ENCODE results near the gene PSD2.
A peak's percentile ranks its signal among the peaks of the same experiment; 100 is the strongest.

The PSD2 gene

GRCh38 chr5:139762615-139763170, 32.9 kb upstream of the PSD2 start:
- H3K4me3 ChIP-seq (ENCODE audit: low read depth, low read length): no peak overlapping the region
- no peak for DNase-seq (ENCODE audit: low read depth)

GRCh38 chr5:139763280-139763929, 32.2 kb upstream of the PSD2 start:
- H3K4me3 ChIP-seq (ENCODE audit: low read depth, low read length): no peak overlapping the region
- DNase-seq (ENCODE audit: low read depth): no peak

- no peak overlapping the region for H3K4me3 ChIP-seq (ENCODE audit: low read depth, low read length)
- no peak for DNase-seq (ENCODE audit: low read depth)
Observed at GRCh38 chr5:139763930-139764791, 31.4 kb upstream of the PSD2 start.

- H3K4me3 ChIP-seq (ENCODE audit: low read depth, low read length): no peak overlapping the region
- DNase-seq (ENCODE audit: low read depth): no peak
Observed at GRCh38 chr5:139764886-139765408, 30.7 kb upstream of the PSD2 start.

GRCh38 chr5:139765409-139766217, 30.0 kb upstream of the PSD2 start:
- no peak for DNase-seq (ENCODE audit: low read depth)
- peak overlapping the region; percentile 58 for H3K4me3 ChIP-seq (ENCODE audit: low read depth, low read length)

- H3K4me3 ChIP-seq (ENCODE audit: low read depth, low read length): no peak overlapping the region
- no peak for DNase-seq (ENCODE audit: low read depth)
Observed at GRCh38 chr5:139767960-139768359, 27.6 kb upstream of the PSD2 start.

- no peak overlapping the region for H3K4me3 ChIP-seq (ENCODE audit: low read depth, low read length)
- no peak for DNase-seq (ENCODE audit: low read depth)
Observed at GRCh38 chr5:139768807-139769465, 26.7 kb upstream of the PSD2 start.

- H3K4me3 ChIP-seq (ENCODE audit: low read depth, low read length): no peak overlapping the region
- no peak for DNase-seq (ENCODE audit: low read depth)
Observed at GRCh38 chr5:139769477-139769876, 26.1 kb upstream of the PSD2 start.

- no peak overlapping the region for H3K4me3 ChIP-seq (ENCODE audit: low read depth, low read length)
- no peak for DNase-seq (ENCODE audit: low read depth)
Observed at GRCh38 chr5:139770722-139771121, 24.9 kb upstream of the PSD2 start.

- no peak overlapping the region for H3K4me3 ChIP-seq (ENCODE audit: low read depth, low read length)
- DNase-seq (ENCODE audit: low read depth): no peak
Observed at GRCh38 chr5:139772089-139772791, 23.4 kb upstream of the PSD2 start.

- DNase-seq (ENCODE audit: low read depth): no peak
- H3K4me3 ChIP-seq (ENCODE audit: low read depth, low read length): no peak overlapping the region
Observed at GRCh38 chr5:139772927-139773690, 22.5 kb upstream of the PSD2 start.

GRCh38 chr5:139774980-139775661, 20.5 kb upstream of the PSD2 start:
- no peak for DNase-seq (ENCODE audit: low read depth)
- no peak overlapping the region for H3K4me3 ChIP-seq (ENCODE audit: low read depth, low read length)

- H3K4me3 ChIP-seq (ENCODE audit: low read depth, low read length): no peak overlapping the region
- DNase-seq (ENCODE audit: low read depth): no peak
Observed at GRCh38 chr5:139775872-139776271, 19.7 kb upstream of the PSD2 start.

GRCh38 chr5:139776861-139777260, 18.7 kb upstream of the PSD2 start:
- H3K4me3 ChIP-seq (ENCODE audit: low read depth, low read length): no peak overlapping the region
- DNase-seq (ENCODE audit: low read depth): no peak

- no peak overlapping the region for H3K4me3 ChIP-seq (ENCODE audit: low read depth, low read length)
- DNase-seq (ENCODE audit: low read depth): no peak
Observed at GRCh38 chr5:139783436-139783965, 12.1 kb upstream of the PSD2 start.

- no peak overlapping the region for H3K4me3 ChIP-seq (ENCODE audit: low read depth, low read length)
- no peak for DNase-seq (ENCODE audit: low read depth)
Observed at GRCh38 chr5:139784488-139784887, 11.1 kb upstream of the PSD2 start.

GRCh38 chr5:139787257-139787567, 8.4 kb upstream of the PSD2 start:
- no peak overlapping the region for H3K4me3 ChIP-seq (ENCODE audit: low read depth, low read length)
- no peak for DNase-seq (ENCODE audit: low read depth)
